Caki2 (cell line): Measurements from ENCODE around the gene PREPL. TPM values are rescaled to one million over a fixed set of nuclear protein-coding genes. Genes with fewer than 3 reads are reported as not detected.

ENCODE experiments used
- DNase-seq: peaks from one replicate; pipeline ENCODE4 v3.0.0-alpha.2; 2015; ENCODE audit warnings: low read depth
- in situ Hi-C: cut with HindIII; loops from 2 replicates; pipeline ENCODE4 v1.10.0; 2016; ENCODE audit warnings: low sequenced_read_pairs, low pct_unique_long_range_greater_than_20kb, mixed read lengths
- total RNA-seq: library from RNA; depleted of rRNA; stranded (reverse); fragments of >200 nt; shearing (Covaris generic); gene quantifications from 2 replicates; pipeline ENCODE4 v1.2.3, GENCODE V29; 2014; ENCODE audit warnings: low replicate concordance

Gene PREPL
- total RNA-seq, 1 experiment from 2014 or later: 27.5 TPM

- DNase-seq: no peak
- in situ Hi-C loops: no loop called here
Observed at GRCh38 chr2:44352510-44352909, 8.8 kb downstream of the PREPL start.

GRCh38 chr2:44351676-44352075 lies 9.6 kb downstream of the PREPL start:
- in situ Hi-C loops: no loop called here
- DNase-seq: no peak

- in situ Hi-C loops: no loop called here
- no peak for DNase-seq
Observed at GRCh38 chr2:44351088-44351487, 10.2 kb downstream of the PREPL start.

- in situ Hi-C loops: no loop called here
- no peak for DNase-seq
Observed at GRCh38 chr2:44349506-44349905, 11.8 kb downstream of the PREPL start.

GRCh38 chr2:44348400-44348799 lies 12.9 kb downstream of the PREPL start:
- in situ Hi-C loops: no loop called here
- no peak for DNase-seq

GRCh38 chr2:44347526-44347925 lies 13.8 kb downstream of the PREPL start:
- in situ Hi-C loops: no loop called here
- no peak for DNase-seq

- peak; percentile 33 for DNase-seq
- in situ Hi-C loops: no loop called here
Observed at GRCh38 chr2:44342854-44343253, 18.4 kb downstream of the PREPL start.

GRCh38 chr2:44335806-44336538 lies 25.3 kb downstream of the PREPL start:
- in situ Hi-C loops: no loop called here
- no peak for DNase-seq

GRCh38 chr2:44333994-44334393 lies 27.3 kb downstream of the PREPL start:
- DNase-seq: no peak
- in situ Hi-C loops: no loop called here

- DNase-seq: no peak
- in situ Hi-C loops: no loop called here
Observed at GRCh38 chr2:44330801-44331200, 30.5 kb downstream of the PREPL start.

- in situ Hi-C loops: no loop called here
- DNase-seq: no peak
Observed at GRCh38 chr2:44329343-44329742, 32.0 kb downstream of the PREPL start.

- no peak for DNase-seq
- in situ Hi-C loops: no loop called here
Observed at GRCh38 chr2:44328750-44329149, 32.5 kb downstream of the PREPL start.

- DNase-seq: peak; percentile 42
- in situ Hi-C loops: no loop called here
Observed at GRCh38 chr2:44326548-44327264, 34.6 kb downstream of the PREPL start.

- in situ Hi-C loops: no loop called here
- DNase-seq: peak; percentile 48
Observed at GRCh38 chr2:44325897-44326296, 35.4 kb downstream of the PREPL start.

GRCh38 chr2:44324971-44325426 lies 36.3 kb downstream of the PREPL start:
- peak; percentile 70 for DNase-seq
- in situ Hi-C loops: no loop called here

- in situ Hi-C loops: no loop called here
- DNase-seq: no peak
Observed at GRCh38 chr2:44321360-44321759, 39.9 kb downstream of the PREPL start.

- DNase-seq: peak; percentile 8
- in situ Hi-C loops: no loop called here
Observed at GRCh38 chr2:44320832-44321231, 40.5 kb downstream of the PREPL start.

- DNase-seq: no peak
- in situ Hi-C loops: no loop called here
Observed at GRCh38 chr2:44315945-44316344, 45.3 kb downstream of the PREPL start.

GRCh38 chr2:44314362-44314761 lies 46.9 kb downstream of the PREPL start:
- no peak for DNase-seq
- in situ Hi-C loops: no loop called here

GRCh38 chr2:44310287-44310686 lies 51.0 kb downstream of the PREPL start:
- no peak for DNase-seq

More at GRCh38 chr2:44310287-44310686, 51.0 kb downstream of the PREPL start:
- in situ Hi-C loops: no loop called here
